Measurements from ENCODE around the gene CASP9. TPM values are rescaled to one million over a fixed set of nuclear protein-coding genes. Genes with fewer than 3 reads are reported as not detected.

CASP9 gene
- total and polyA plus RNA-seq, 2 experiments from 2014 or later = 7.7 to 25.0 TPM

DNA sequence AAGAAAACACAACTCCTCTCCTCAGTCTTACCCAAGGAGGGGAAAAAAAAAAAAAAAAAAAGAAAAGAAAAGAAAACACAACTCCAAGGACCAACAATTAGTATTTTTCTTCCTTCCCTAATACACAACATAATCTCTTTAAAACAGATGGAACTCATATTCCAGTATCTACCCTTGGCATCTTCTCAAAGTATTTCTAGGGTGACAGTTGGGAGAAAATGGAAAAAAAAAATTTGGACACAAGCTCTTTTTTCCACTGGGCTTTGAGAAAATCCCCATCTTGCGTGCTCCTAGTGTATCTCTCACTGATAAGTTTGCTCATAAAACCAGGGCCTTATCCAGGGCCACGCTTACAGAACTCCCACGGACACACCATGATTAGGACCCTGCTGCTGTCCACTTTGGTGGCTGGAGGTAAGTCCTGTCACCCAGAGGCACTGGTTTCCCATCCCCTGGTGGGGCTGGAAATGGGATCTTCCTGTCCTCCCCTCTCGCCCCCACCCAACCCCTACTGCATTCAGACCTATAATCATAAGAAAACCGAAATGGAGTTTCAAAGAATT is 48.2 kb downstream of the CASP9 start, which contains the start of gene CELA2B:
TSS of gene CELA2B (plus strand) at position 353 of the 563 bp plus-strand sequence. CDS start at position 375, 22 bp downstream.
- Histone ChIP-seq H3K36me3 (ENCODE audit: insufficient read depth) (no peaks in the 10 kb centered on the region), H3K4me2 (no peak within 1 kb of the TSS), H2AFZ (no peak within 1 kb of the TSS), H3F3A (replicated peaks; ENCODE audit: low read depth) (no peaks in the 10 kb centered on the region), H3K79me2 (replicated peaks; ENCODE audit: insufficient read depth) (no peaks in the 10 kb centered on the region), H3K27ac (ENCODE audit: low read depth) (no peak within 1 kb of the TSS), H4K20me1 (replicated peaks; ENCODE audit: insufficient read depth) (no peaks in the 10 kb centered on the region), H3K4me3 (no peak within 1 kb of the TSS), H3K4me1 (ENCODE audit: insufficient read depth) (no peaks in the 10 kb centered on the region), H3K27me3 (ENCODE audit: insufficient read depth) (no peaks in the 10 kb centered on the region), H3K9me2 (ENCODE audit: insufficient read depth) (no peaks in the 10 kb centered on the region)
- H3K27me3 Mint-ChIP-seq (ENCODE audit: insufficient read depth, low read depth, poor library complexity) = peaks cover 1% of the 10 kb centered on the region
- ATAC-seq (no peak), DNase-seq (ENCODE audit: low spot score) (no peak)
- TF ChIP-seq, protein P1, sequence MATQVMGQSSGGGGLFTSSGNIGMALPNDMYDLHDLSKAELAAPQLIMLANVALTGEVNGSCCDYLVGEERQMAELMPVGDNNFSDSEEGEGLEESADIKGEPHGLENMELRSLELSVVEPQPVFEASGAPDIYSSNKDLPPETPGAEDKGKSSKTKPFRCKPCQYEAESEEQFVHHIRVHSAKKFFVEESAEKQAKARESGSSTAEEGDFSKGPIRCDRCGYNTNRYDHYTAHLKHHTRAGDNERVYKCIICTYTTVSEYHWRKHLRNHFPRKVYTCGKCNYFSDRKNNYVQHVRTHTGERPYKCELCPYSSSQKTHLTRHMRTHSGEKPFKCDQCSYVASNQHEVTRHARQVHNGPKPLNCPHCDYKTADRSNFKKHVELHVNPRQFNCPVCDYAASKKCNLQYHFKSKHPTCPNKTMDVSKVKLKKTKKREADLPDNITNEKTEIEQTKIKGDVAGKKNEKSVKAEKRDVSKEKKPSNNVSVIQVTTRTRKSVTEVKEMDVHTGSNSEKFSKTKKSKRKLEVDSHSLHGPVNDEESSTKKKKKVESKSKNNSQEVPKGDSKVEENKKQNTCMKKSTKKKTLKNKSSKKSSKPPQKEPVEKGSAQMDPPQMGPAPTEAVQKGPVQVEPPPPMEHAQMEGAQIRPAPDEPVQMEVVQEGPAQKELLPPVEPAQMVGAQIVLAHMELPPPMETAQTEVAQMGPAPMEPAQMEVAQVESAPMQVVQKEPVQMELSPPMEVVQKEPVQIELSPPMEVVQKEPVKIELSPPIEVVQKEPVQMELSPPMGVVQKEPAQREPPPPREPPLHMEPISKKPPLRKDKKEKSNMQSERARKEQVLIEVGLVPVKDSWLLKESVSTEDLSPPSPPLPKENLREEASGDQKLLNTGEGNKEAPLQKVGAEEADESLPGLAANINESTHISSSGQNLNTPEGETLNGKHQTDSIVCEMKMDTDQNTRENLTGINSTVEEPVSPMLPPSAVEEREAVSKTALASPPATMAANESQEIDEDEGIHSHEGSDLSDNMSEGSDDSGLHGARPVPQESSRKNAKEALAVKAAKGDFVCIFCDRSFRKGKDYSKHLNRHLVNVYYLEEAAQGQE (IDR thresholded peaks at IDR 0.05; ENCODE audit: unreplicated experiment) = no peak
- no peak for TF ChIP-seq NANOG (IDR thresholded peaks at IDR 0.05; ENCODE audit: borderline replicate concordance)
- TF ChIP-seq ZNF331 (CRISPR knock-in tag; IDR thresholded peaks at IDR 0.05; ENCODE audit: low read depth) = no peak
- no peak for TF ChIP-seq EZH2 (IDR thresholded peaks at IDR 0.05; ENCODE audit: low read depth, unreplicated experiment)
- TF ChIP-seq EZH2phosphoT487 (IDR thresholded peaks at IDR 0.05; ENCODE audit: unreplicated experiment) = no peak
- TF ChIP-seq STAT1 (IDR thresholded peaks at IDR 0.05; ENCODE audit: unreplicated experiment) = no peak
- TF ChIP-seq, protein P2, sequence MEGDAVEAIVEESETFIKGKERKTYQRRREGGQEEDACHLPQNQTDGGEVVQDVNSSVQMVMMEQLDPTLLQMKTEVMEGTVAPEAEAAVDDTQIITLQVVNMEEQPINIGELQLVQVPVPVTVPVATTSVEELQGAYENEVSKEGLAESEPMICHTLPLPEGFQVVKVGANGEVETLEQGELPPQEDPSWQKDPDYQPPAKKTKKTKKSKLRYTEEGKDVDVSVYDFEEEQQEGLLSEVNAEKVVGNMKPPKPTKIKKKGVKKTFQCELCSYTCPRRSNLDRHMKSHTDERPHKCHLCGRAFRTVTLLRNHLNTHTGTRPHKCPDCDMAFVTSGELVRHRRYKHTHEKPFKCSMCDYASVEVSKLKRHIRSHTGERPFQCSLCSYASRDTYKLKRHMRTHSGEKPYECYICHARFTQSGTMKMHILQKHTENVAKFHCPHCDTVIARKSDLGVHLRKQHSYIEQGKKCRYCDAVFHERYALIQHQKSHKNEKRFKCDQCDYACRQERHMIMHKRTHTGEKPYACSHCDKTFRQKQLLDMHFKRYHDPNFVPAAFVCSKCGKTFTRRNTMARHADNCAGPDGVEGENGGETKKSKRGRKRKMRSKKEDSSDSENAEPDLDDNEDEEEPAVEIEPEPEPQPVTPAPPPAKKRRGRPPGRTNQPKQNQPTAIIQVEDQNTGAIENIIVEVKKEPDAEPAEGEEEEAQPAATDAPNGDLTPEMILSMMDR (conservative IDR thresholded peaks at IDR 0.05; ENCODE audit: low read depth in 2 of 2) = no peak
- TF ChIP-seq, protein P3, sequence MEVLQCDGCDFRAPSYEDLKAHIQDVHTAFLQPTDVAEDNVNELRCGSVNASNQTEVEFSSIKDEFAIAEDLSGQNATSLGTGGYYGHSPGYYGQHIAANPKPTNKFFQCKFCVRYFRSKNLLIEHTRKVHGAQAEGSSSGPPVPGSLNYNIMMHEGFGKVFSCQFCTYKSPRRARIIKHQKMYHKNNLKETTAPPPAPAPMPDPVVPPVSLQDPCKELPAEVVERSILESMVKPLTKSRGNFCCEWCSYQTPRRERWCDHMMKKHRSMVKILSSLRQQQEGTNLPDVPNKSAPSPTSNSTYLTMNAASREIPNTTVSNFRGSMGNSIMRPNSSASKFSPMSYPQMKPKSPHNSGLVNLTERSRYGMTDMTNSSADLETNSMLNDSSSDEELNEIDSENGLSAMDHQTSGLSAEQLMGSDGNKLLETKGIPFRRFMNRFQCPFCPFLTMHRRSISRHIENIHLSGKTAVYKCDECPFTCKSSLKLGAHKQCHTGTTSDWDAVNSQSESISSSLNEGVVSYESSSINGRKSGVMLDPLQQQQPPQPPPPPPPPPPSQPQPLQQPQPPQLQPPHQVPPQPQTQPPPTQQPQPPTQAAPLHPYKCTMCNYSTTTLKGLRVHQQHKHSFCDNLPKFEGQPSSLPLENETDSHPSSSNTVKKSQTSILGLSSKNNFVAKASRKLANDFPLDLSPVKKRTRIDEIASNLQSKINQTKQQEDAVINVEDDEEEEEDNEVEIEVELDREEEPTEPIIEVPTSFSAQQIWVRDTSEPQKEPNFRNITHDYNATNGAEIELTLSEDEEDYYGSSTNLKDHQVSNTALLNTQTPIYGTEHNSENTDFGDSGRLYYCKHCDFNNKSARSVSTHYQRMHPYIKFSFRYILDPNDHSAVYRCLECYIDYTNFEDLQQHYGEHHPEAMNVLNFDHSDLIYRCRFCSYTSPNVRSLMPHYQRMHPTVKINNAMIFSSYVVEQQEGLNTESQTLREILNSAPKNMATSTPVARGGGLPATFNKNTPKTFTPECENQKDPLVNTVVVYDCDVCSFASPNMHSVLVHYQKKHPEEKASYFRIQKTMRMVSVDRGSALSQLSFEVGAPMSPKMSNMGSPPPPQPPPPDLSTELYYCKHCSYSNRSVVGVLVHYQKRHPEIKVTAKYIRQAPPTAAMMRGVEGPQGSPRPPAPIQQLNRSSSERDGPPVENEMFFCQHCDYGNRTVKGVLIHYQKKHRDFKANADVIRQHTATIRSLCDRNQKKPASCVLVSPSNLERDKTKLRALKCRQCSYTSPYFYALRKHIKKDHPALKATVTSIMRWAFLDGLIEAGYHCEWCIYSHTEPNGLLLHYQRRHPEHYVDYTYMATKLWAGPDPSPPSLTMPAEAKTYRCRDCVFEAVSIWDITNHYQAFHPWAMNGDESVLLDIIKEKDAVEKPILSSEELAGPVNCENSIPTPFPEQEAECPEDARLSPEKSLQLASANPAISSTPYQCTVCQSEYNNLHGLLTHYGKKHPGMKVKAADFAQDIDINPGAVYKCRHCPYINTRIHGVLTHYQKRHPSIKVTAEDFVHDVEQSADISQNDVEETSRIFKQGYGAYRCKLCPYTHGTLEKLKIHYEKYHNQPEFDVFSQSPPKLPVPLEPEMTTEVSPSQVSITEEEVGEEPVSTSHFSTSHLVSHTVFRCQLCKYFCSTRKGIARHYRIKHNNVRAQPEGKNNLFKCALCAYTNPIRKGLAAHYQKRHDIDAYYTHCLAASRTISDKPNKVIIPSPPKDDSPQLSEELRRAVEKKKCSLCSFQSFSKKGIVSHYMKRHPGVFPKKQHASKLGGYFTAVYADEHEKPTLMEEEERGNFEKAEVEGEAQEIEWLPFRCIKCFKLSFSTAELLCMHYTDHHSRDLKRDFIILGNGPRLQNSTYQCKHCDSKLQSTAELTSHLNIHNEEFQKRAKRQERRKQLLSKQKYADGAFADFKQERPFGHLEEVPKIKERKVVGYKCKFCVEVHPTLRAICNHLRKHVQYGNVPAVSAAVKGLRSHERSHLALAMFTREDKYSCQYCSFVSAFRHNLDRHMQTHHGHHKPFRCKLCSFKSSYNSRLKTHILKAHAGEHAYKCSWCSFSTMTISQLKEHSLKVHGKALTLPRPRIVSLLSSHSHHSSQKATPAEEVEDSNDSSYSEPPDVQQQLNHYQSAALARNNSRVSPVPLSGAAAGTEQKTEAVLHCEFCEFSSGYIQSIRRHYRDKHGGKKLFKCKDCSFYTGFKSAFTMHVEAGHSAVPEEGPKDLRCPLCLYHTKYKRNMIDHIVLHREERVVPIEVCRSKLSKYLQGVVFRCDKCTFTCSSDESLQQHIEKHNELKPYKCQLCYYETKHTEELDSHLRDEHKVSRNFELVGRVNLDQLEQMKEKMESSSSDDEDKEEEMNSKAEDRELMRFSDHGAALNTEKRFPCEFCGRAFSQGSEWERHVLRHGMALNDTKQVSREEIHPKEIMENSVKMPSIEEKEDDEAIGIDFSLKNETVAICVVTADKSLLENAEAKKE (CRISPR knock-in tag; IDR thresholded peaks at IDR 0.05) = no peak
- TF ChIP-seq, protein P4, sequence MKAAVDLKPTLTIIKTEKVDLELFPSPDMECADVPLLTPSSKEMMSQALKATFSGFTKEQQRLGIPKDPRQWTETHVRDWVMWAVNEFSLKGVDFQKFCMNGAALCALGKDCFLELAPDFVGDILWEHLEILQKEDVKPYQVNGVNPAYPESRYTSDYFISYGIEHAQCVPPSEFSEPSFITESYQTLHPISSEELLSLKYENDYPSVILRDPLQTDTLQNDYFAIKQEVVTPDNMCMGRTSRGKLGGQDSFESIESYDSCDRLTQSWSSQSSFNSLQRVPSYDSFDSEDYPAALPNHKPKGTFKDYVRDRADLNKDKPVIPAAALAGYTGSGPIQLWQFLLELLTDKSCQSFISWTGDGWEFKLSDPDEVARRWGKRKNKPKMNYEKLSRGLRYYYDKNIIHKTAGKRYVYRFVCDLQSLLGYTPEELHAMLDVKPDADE (IDR thresholded peaks at IDR 0.05) = no peak
- TF ChIP-seq CREB1 (CRISPR knock-in tag; IDR thresholded peaks at IDR 0.05; ENCODE audit: low read depth) = no peak
- TF ChIP-seq ZNF114 (CRISPR knock-in tag; IDR thresholded peaks at IDR 0.05) = no peak
- H3K36me3 Mint-ChIP-seq (ENCODE audit: low read depth) = no peaks in the 10 kb centered on the region
- H3K27ac Mint-ChIP-seq = no peak within 1 kb of the TSS
- H3K4me1 Mint-ChIP-seq = no peaks in the 10 kb centered on the region
- H3K9me3 Mint-ChIP-seq = no peaks in the 10 kb centered on the region
- H3K4me3 Mint-ChIP-seq = no peak within 1 kb of the TSS
